SK-N-SH (cell line): ENCODE results near the gene CDHR3. TPM values are rescaled to one million over a fixed set of nuclear protein-coding genes. Genes with fewer than 3 reads are reported as not detected.
A peak's percentile ranks its signal among the peaks of the same experiment; 100 is the strongest.

Experiments used
- CTCF ChIA-PET: fragments of 300-600, 350-600 bp; formaldehyde crosslinking; extraction: SDS; loops from one replicate; lab custom pipeline; 2021; lab: Yijun Ruan, JAX
- POLR2A ChIA-PET: fragments of 350-600 bp; sonication (Branson Sonifier 250); formaldehyde crosslinking; extraction: SDS; loops from one replicate; lab custom pipeline; 2020; ENCODE audit warnings: antibody characterized with exemption, inconsistent platforms; lab: Yijun Ruan, JAX
- DNase-seq: peaks from one replicate; pipeline ENCODE4 v3.0.0; 2012
- H2AFZ ChIP-seq: fragments of 200-600 bp; sonication (generic); 2 replicates; pipeline ENCODE4 v1.8.1; 2016; ENCODE audit warnings: antibody characterized with exemption, mild to moderate bottlenecking, low read depth
- H3F3A ChIP-seq: fragments of 200-600 bp; sonication (generic); replicated peaks from 2 replicates; pipeline ENCODE3; 2016; ENCODE audit warnings: antibody characterized with exemption, mild to moderate bottlenecking; ENCODE audit not compliant: insufficient read depth
- H3K27ac ChIP-seq, 2 experiments: fragments of 200-500 bp in 1 of 2; fragments of 200-600 bp in 1 of 2; sonication (Bioruptor generic) in 1 of 2; sonication (generic), shearing (Covaris generic) in 1 of 2; 2 replicates each; pipeline versions ENCODE4 v1.5.1 to v1.6.1; 2014 to 2016; ENCODE audit warnings: low read depth in 2 of 2, inconsistent platforms in 1 of 2, low read length in 1 of 2, mild to moderate bottlenecking in 1 of 2, mixed read lengths in 1 of 2
- H3K27me3 ChIP-seq: fragments of 200-600 bp; sonication (generic), shearing (Covaris generic); 2 replicates; pipeline ENCODE4 v1.6.1; 2016; ENCODE audit warnings: mixed run types; ENCODE audit not compliant: insufficient read depth
- H3K36me3 ChIP-seq, 2 experiments: fragments of 200-500 bp in 1 of 2; fragments of 200-600 bp in 1 of 2; sonication (Bioruptor generic) in 1 of 2; sonication (generic) in 1 of 2; replicated peaks in 1 of 2; 2 replicates each; pipeline versions ENCODE3 to v1.5.1; 2014 to 2016; ENCODE audit warnings: low read length in 1 of 2, mild to moderate bottlenecking in 1 of 2; ENCODE audit not compliant: insufficient read depth in 2 of 2, control insufficient read depth in 1 of 2
- H3K4me1 ChIP-seq, 2 experiments: fragments of 200-500 bp in 1 of 2; fragments of 200-600 bp in 1 of 2; sonication (Bioruptor generic) in 1 of 2; sonication (generic), shearing (Covaris generic) in 1 of 2; 2 replicates each; pipeline versions ENCODE4 v1.5.1 to v1.6.1; 2014 to 2016; ENCODE audit warnings: low read depth in 1 of 2, low read length in 1 of 2, mixed run types in 1 of 2; ENCODE audit not compliant: insufficient read depth in 2 of 2, control insufficient read depth in 1 of 2
- H3K4me2 ChIP-seq: fragments of 200-600 bp; sonication (generic), shearing (Covaris generic); 2 replicates; pipeline ENCODE4 v1.6.1; 2017; ENCODE audit warnings: mixed run types
- H3K4me3 ChIP-seq, 2 experiments: fragments of 200-500 bp in 1 of 2; fragments of 200-600 bp in 1 of 2; sonication (Bioruptor generic) in 1 of 2; sonication (generic), shearing (Covaris generic) in 1 of 2; 2 replicates each; pipeline versions ENCODE4 v1.5.1 to v1.8.1; 2014 to 2016; ENCODE audit warnings: low read depth in 2 of 2, inconsistent platforms in 1 of 2, low read length in 1 of 2, mild to moderate bottlenecking in 1 of 2, mixed read lengths in 1 of 2, moderate library complexity in 1 of 2
- H3K79me2 ChIP-seq: fragments of 200-600 bp; sonication (generic); 2 replicates; pipeline ENCODE4 v1.8.1; 2017; ENCODE audit warnings: mild to moderate bottlenecking; ENCODE audit not compliant: insufficient read depth
- H3K9ac ChIP-seq: fragments of 200-600 bp; sonication (generic); 2 replicates; pipeline ENCODE4 v1.6.1; 2017; ENCODE audit warnings: mixed run types
- H3K9me2 ChIP-seq: fragments of 200-600 bp; sonication (generic); 2 replicates; pipeline ENCODE4 v1.6.1; 2017; ENCODE audit warnings: mixed run types
- H3K9me3 ChIP-seq: fragments of 200-600 bp; sonication (generic); 2 replicates; pipeline ENCODE4 v1.6.1; 2017; ENCODE audit warnings: mixed run types, mild to moderate bottlenecking, moderate library complexity
- H4K20me1 ChIP-seq: fragments of 200-600 bp; sonication (generic); 2 replicates; pipeline ENCODE4 v1.6.1; 2017; ENCODE audit warnings: mild to moderate bottlenecking, mixed run types; ENCODE audit not compliant: insufficient read depth
- CHD2 ChIP-seq: fragments of 150-350 bp; IDR thresholded peaks from 2 replicates; pipeline ENCODE4 v1.6.1; 2018; ENCODE audit warnings: low read length; ENCODE audit not compliant: partially characterized antibody
- ELF1 ChIP-seq: IDR thresholded peaks from 2 replicates; pipeline ENCODE4 v1.4.0; 2012
- EP300 ChIP-seq, 2 experiments: IDR thresholded peaks; 2 replicates each; pipeline versions ENCODE4 v1.4.0 to v1.6.1; 2012; ENCODE audit warnings: borderline replicate concordance in 1 of 2, low read depth in 1 of 2, low read length in 1 of 2
- FOSL2 ChIP-seq: IDR thresholded peaks from 2 replicates; pipeline ENCODE4 v1.4.0; 2012; ENCODE audit warnings: low read depth, mild to moderate bottlenecking, moderate library complexity, borderline replicate concordance
- FOXJ3 ChIP-seq: sonication (generic); formaldehyde crosslinking; IDR thresholded peaks from 2 replicates; pipeline ENCODE4 v1.5.1; 2020; ENCODE audit warnings: mild to moderate bottlenecking, missing genetic modification reagents
- FOXM1 ChIP-seq: IDR thresholded peaks from 2 replicates; pipeline ENCODE4 v1.4.0; 2012; ENCODE audit warnings: low read depth, mild to moderate bottlenecking
- GABPA ChIP-seq: IDR thresholded peaks from 2 replicates; pipeline ENCODE4 v1.4.0; 2012; ENCODE audit warnings: low read depth, mild to moderate bottlenecking
- GATA2 ChIP-seq: sonication (generic); formaldehyde crosslinking; IDR thresholded peaks from 2 replicates; pipeline ENCODE4 v1.5.0; 2020; ENCODE audit warnings: mild to moderate bottlenecking, missing genetic modification reagents
- JUND ChIP-seq: IDR thresholded peaks from 2 replicates; pipeline ENCODE4 v1.4.0; 2012
- NFIC ChIP-seq: IDR thresholded peaks from 2 replicates; pipeline ENCODE4 v1.4.0; 2012; ENCODE audit warnings: borderline replicate concordance
- RXRA ChIP-seq: IDR thresholded peaks from 2 replicates; pipeline ENCODE4 v1.4.0; 2012; ENCODE audit warnings: low read depth, mild to moderate bottlenecking, borderline replicate concordance
- TAF1 ChIP-seq: IDR thresholded peaks from 2 replicates; pipeline ENCODE4 v1.6.1; 2012; ENCODE audit warnings: low read depth, mild to moderate bottlenecking, low read length, moderate library complexity, borderline replicate concordance
- WGBS: methylation state at CpG from one replicate; pipeline ENCODE4 v1.1.6; 2017; ENCODE audit warnings: low lambda C conversion rate; 5-methylcytosine and 5-hydroxymethylcytosine counted together
- polyA plus RNA-seq, 3 experiments: library from polyadenylated mRNA; depleted of rRNA; stranded (reverse); fragments of >200 nt; gene quantifications; 2 replicates each; pipeline ENCODE4 v1.2.3, GENCODE V29; 2012
- TF ChIP-seq, protein P1 (sequence below): IDR thresholded peaks from 2 replicates; pipeline ENCODE4 v1.6.1; 2012; ENCODE audit warnings: mild to moderate bottlenecking, low read depth, low read length, moderate library complexity
- TF ChIP-seq, protein P2 (sequence below): fragments of 150-350 bp; IDR thresholded peaks from 2 replicates; pipeline ENCODE4 v1.6.1; 2016; ENCODE audit warnings: mild to moderate bottlenecking, low read depth, low read length
- TF ChIP-seq, protein P3 (sequence below): IDR thresholded peaks from 2 replicates; pipeline ENCODE4 v1.4.0; 2012; ENCODE audit warnings: low read depth, borderline replicate concordance
- TF ChIP-seq, protein P4 (sequence below): IDR thresholded peaks from 2 replicates; pipeline ENCODE4 v1.4.0; 2012; ENCODE audit warnings: low read depth, borderline replicate concordance
- TF ChIP-seq, protein P5 (sequence below): IDR thresholded peaks from 2 replicates; pipeline ENCODE4; 2012

CDHR3 gene
- polyA plus RNA-seq, 1 of the 3 experiments (the other 2 are of a cell fraction): 7.5 TPM

DNA sequence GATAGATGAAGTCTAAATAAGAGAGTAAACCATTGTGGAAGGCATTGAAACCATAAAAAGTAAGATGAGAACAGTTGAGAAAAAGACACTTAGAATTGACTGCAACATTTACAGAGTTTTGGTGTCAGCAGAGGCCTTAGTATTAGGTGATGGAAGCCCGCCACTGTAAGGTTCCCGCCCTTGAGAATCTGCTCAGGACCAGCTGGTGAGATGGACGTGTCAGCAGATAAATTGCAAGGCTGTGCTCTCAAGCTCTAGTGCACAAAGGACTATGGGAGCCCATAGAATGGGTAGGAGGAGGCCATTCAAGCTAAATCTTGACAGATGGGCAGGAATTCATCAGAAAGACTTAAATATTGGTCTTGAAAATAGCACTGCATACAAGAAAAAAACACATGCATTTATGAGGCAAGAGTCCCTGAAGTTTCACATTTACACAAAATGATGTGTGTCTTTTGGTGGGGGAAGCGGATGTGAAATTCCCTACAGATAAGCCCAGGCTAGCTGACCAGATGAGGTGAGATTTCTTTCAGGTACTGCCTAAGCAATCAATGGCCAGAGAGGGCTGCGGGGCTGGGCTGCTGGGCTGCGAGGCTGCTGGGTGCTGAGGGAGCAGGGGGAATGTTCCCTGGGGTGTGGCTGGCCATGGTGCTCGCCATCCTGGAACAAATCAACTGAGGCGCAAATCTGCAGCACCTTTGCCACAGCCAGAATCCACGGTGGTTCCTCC, 106.6 kb downstream of the CDHR3 start:
- Histone ChIP-seq H4K20me1 (no peaks in the 10 kb centered on the region), H3K9me3 (no peaks in the 10 kb centered on the region), H2AFZ (no peak overlapping the region), H3K79me2 (no peaks in the 10 kb centered on the region), H3K4me1 (peaks cover 32 to 77% of the 10 kb centered on the region in 2 experiments), H3K36me3 (no peaks in the 10 kb centered on the region), H3K4me2 (peak overlapping the region; percentile 13; the same call in 1 of the 2 replicates), H3K9ac (no peak overlapping the region), H3K9me2 (no peaks in the 10 kb centered on the region), H3K4me3 (no peak overlapping the region), H3K27ac (peak overlapping the region; percentile 18 to 56; a peak in 2 of 4 replicates), H3F3A (peaks cover 8% of the 10 kb centered on the region), H3K27me3 (no peaks in the 10 kb centered on the region)
- ChIA-PET POLR2A (interaction anchor here (1.3 kb wide), 1 partner anchor 43 kb away, joined by 5 read pairs; the partner anchor contains the start of gene SYPL1), CTCF (interaction anchor here (0.9 to 9.0 kb wide), 5 partner anchors 12 to 82 kb away, joined by 3 to 109 read pairs (median 4); partner anchors contain the start of gene SYPL1)
- 89% methylated on average over 6 of the region's 9 CpGs for WGBS
- no peak for TF ChIP-seq GABPA
- no peak for TF ChIP-seq GATA2 (CRISPR knock-in tag)
- TF ChIP-seq, protein P1, sequence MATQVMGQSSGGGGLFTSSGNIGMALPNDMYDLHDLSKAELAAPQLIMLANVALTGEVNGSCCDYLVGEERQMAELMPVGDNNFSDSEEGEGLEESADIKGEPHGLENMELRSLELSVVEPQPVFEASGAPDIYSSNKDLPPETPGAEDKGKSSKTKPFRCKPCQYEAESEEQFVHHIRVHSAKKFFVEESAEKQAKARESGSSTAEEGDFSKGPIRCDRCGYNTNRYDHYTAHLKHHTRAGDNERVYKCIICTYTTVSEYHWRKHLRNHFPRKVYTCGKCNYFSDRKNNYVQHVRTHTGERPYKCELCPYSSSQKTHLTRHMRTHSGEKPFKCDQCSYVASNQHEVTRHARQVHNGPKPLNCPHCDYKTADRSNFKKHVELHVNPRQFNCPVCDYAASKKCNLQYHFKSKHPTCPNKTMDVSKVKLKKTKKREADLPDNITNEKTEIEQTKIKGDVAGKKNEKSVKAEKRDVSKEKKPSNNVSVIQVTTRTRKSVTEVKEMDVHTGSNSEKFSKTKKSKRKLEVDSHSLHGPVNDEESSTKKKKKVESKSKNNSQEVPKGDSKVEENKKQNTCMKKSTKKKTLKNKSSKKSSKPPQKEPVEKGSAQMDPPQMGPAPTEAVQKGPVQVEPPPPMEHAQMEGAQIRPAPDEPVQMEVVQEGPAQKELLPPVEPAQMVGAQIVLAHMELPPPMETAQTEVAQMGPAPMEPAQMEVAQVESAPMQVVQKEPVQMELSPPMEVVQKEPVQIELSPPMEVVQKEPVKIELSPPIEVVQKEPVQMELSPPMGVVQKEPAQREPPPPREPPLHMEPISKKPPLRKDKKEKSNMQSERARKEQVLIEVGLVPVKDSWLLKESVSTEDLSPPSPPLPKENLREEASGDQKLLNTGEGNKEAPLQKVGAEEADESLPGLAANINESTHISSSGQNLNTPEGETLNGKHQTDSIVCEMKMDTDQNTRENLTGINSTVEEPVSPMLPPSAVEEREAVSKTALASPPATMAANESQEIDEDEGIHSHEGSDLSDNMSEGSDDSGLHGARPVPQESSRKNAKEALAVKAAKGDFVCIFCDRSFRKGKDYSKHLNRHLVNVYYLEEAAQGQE: no peak
- TF ChIP-seq ELF1: no peak; the same call in 1 of the 2 replicates
- TF ChIP-seq JUND: no peak
- TF ChIP-seq CHD2: no peak
- TF ChIP-seq TAF1: no peak
- TF ChIP-seq FOXM1: no peak
- DNase-seq: peak; percentile 7

DNA sequence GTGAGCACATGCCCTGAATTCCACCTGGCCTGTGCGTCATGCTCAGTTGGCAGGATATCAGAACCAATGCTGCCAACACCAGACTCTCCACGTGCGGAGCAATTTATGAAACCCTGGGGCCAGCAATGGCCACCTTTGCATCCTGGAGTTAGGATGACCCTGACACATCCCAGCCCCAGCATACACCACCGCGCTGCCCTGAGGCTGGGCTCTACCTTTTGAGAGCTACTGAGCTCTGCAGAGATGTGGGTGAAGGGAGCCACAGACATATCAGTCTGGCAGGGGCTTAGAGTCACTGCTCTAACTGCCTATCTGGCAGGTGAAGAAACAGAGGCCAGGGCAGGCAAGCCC, 107.1 kb downstream of the CDHR3 start:
- no peak overlapping the region for H2AFZ ChIP-seq
- no peak overlapping the region for H3K4me3 ChIP-seq
- H3K36me3 ChIP-seq: no peaks in the 10 kb centered on the region
- ChIA-PET CTCF (interaction anchor here (0.9 to 9.0 kb wide), 4 partner anchors 12 to 82 kb away, joined by 4 to 109 read pairs (median 40); partner anchors contain the start of gene SYPL1), POLR2A (interaction anchor here (0.8 kb wide), 1 partner anchor 12 kb away, joined by 3 read pairs; no protein-coding TSS in a partner anchor)
- no peak overlapping the region for H3K4me2 ChIP-seq
- H4K20me1 ChIP-seq: no peaks in the 10 kb centered on the region
- H3K9me3 ChIP-seq: no peaks in the 10 kb centered on the region
- no peak overlapping the region; a peak in 1 of 4 replicates for H3K27ac ChIP-seq
- 87% methylated on average over 5 of the region's 5 CpGs for WGBS
- H3K9me2 ChIP-seq: no peaks in the 10 kb centered on the region
- H3F3A ChIP-seq: peaks cover 7% of the 10 kb centered on the region
- peaks cover 29 to 72% of the 10 kb centered on the region in 2 experiments for H3K4me1 ChIP-seq
- peak; percentile 29 for DNase-seq
- H3K27me3 ChIP-seq: no peaks in the 10 kb centered on the region
- H3K79me2 ChIP-seq: no peaks in the 10 kb centered on the region
- no peak overlapping the region for H3K9ac ChIP-seq
- TF ChIP-seq FOXM1 (no peak), JUND (no peak), FOSL2 (no peak), NFIC (no peak), GABPA (no peak), FOXJ3 (CRISPR knock-in tag) (no peak), GATA2 (CRISPR knock-in tag) (0 out of 2 replicates have a peak, but pooled peaks have one; percentile 7), RXRA (no peak), CHD2 (no peak), EP300 (IDR thresholded peaks at IDR 0.05; ENCODE audit: borderline replicate concordance in 1 of 2, low read depth in 1 of 2, low read length in 1 of 2) (peak in 1 of 2 experiments; percentile 36; a peak in 1 of 4 replicates)
- TF ChIP-seq, protein P2, sequence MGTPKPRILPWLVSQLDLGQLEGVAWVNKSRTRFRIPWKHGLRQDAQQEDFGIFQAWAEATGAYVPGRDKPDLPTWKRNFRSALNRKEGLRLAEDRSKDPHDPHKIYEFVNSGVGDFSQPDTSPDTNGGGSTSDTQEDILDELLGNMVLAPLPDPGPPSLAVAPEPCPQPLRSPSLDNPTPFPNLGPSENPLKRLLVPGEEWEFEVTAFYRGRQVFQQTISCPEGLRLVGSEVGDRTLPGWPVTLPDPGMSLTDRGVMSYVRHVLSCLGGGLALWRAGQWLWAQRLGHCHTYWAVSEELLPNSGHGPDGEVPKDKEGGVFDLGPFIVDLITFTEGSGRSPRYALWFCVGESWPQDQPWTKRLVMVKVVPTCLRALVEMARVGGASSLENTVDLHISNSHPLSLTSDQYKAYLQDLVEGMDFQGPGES: no peak
- TF ChIP-seq, protein P3, sequence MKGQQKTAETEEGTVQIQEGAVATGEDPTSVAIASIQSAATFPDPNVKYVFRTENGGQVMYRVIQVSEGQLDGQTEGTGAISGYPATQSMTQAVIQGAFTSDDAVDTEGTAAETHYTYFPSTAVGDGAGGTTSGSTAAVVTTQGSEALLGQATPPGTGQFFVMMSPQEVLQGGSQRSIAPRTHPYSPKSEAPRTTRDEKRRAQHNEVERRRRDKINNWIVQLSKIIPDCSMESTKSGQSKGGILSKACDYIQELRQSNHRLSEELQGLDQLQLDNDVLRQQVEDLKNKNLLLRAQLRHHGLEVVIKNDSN: no peak
- TF ChIP-seq, protein P4, sequence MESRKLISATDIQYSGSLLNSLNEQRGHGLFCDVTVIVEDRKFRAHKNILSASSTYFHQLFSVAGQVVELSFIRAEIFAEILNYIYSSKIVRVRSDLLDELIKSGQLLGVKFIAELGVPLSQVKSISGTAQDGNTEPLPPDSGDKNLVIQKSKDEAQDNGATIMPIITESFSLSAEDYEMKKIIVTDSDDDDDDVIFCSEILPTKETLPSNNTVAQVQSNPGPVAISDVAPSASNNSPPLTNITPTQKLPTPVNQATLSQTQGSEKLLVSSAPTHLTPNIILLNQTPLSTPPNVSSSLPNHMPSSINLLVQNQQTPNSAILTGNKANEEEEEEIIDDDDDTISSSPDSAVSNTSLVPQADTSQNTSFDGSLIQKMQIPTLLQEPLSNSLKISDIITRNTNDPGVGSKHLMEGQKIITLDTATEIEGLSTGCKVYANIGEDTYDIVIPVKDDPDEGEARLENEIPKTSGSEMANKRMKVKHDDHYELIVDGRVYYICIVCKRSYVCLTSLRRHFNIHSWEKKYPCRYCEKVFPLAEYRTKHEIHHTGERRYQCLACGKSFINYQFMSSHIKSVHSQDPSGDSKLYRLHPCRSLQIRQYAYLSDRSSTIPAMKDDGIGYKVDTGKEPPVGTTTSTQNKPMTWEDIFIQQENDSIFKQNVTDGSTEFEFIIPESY: no peak
- TF ChIP-seq, protein P5, sequence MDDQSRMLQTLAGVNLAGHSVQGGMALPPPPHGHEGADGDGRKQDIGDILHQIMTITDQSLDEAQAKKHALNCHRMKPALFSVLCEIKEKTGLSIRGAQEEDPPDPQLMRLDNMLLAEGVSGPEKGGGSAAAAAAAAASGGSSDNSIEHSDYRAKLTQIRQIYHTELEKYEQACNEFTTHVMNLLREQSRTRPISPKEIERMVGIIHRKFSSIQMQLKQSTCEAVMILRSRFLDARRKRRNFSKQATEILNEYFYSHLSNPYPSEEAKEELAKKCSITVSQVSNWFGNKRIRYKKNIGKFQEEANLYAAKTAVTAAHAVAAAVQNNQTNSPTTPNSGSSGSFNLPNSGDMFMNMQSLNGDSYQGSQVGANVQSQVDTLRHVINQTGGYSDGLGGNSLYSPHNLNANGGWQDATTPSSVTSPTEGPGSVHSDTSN: no peak
